Stomach (tissue), 9 donors: ENCODE measurements around the gene KIF11. TPM values are rescaled to one million over a fixed set of nuclear protein-coding genes. Genes with fewer than 3 reads are reported as not detected.

Experiments used
- DNase-seq, 2 donors: peaks; one replicate each; pipeline versions ENCODE4 v3.0.0 to v3.0.0-alpha.2; 2013 to 2019
- H3K27ac ChIP-seq, 5 donors: fragments of 200-600 bp in 4 of 5; sonication (generic) in 4 of 5; one replicate each; pipeline ENCODE4 v1.5.1; 2013 to 2019; ENCODE audit warnings: mild to moderate bottlenecking in 1 of 5, moderate library complexity in 1 of 5
- H3K27me3 ChIP-seq, 3 donors: fragments of 200-600 bp; sonication (generic); one replicate each; pipeline ENCODE4 v1.5.1; 2017 to 2019; ENCODE audit warnings: mixed run types in 1 of 3
- H3K36me3 ChIP-seq, 4 donors: fragments of 200-600 bp; sonication (generic); 1 replicate in 3 of 4; 2 replicates in 1 of 4; pipeline ENCODE4 v1.5.1; 2016 to 2019
- H3K4me1 ChIP-seq, 4 donors: fragments of 200-600 bp; sonication (generic); one replicate each; pipeline ENCODE4 v1.5.1; 2016 to 2019
- H3K4me3 ChIP-seq, 4 donors: fragments of 200-600 bp; sonication (generic) in 3 of 4; one replicate each; pipeline ENCODE4 v1.5.1; 2016 to 2019; ENCODE audit warnings: mild to moderate bottlenecking in 1 of 4
- H3K9me3 ChIP-seq, 4 donors: fragments of 200-600 bp; sonication (generic); one replicate each; pipeline ENCODE4 v1.5.1; 2016 to 2019
- EP300 ChIP-seq: sonication (generic); formaldehyde crosslinking; IDR thresholded peaks from one replicate; pipeline ENCODE4 v1.6.1; 2017; ENCODE audit warnings: antibody characterized with exemption
- POLR2A ChIP-seq, 4 donors: fragments of 450-650 bp; IDR thresholded peaks; one replicate each; pipeline ENCODE4 v1.6.1; 2016; ENCODE audit warnings: antibody characterized with exemption in 4 of 4, control low read depth in 2 of 4, mild to moderate bottlenecking in 1 of 4, moderate library complexity in 1 of 4
- POLR2AphosphoS5 ChIP-seq, 3 donors: sonication (generic); formaldehyde crosslinking; IDR thresholded peaks; one replicate each; pipeline ENCODE4 v1.6.1; 2016; ENCODE audit warnings: antibody characterized with exemption in 3 of 3
- WGBS, 5 donors: extraction: QIAGEN DNeasy Blood & Tissue Kit in 3 of 5; methylation state at CpG; one replicate each; pipeline versions ENCODE4 v1.1.5 to v1.1.7; 2013 to 2018; 5-methylcytosine and 5-hydroxymethylcytosine counted together
- intact Hi-C: fragments of 100-400 bp; cut with DNase I; formaldehyde crosslinking; loops from one replicate; pipeline ENCODE4 v1.15.1; 2023; ENCODE audit warnings: low total_unique reads
- polyA plus RNA-seq, 3 donors: library from polyadenylated mRNA; stranded (reverse); fragments of 200-250 nt; gene quantifications; one replicate each; pipeline ENCODE4 v1.2.3, GENCODE V29; 2013
- total RNA-seq, 5 donors: library from RNA; depleted of rRNA; stranded (reverse); fragments of >200 nt; gene quantifications; one replicate each; pipeline versions ENCODE4 v1.1.0 to v1.2.3, GENCODE V29; 2014 to 2016
- TF ChIP-seq, protein P1 (sequence below), 7 experiments: fragments of 450-650 bp in 4 of 7; fragments of 200-600 bp in 3 of 7; sonication (generic) in 3 of 7; IDR thresholded peaks; one replicate each; pipeline ENCODE4 v1.5.1; 2016 to 2019; ENCODE audit warnings: antibody characterized with exemption in 7 of 7, control low read depth in 2 of 7, mild to moderate bottlenecking in 1 of 7
- donor health status: healthy with polysubstance abuse.
- donor health status: Bipolar disorder and iron deficiency.
- donor health status: healthy.

Gene KIF11
- total and polyA plus RNA-seq, 8 donors, result 1.1 to 8.3 (median 2.5) TPM

GRCh38 chr10:92689663-92690210 is 96.8 kb downstream of the KIF11 start, which contains the start of gene HHEX:
Gene HHEX (plus strand): TSS chr10:92689955. CDS start chr10:92689987, 32 bp downstream.
- Histone ChIP-seq H3K27ac (peak within 1 kb of the TSS; percentile 82 to 94 (median 85)), H3K4me3 (peak within 1 kb of the TSS; percentile 62 to 88 (median 66)), H3K4me1 (peaks cover 0 to 44% (median 27%) of the 10 kb centered on the region in 4 donors), H3K36me3 (no peaks in the 10 kb centered on the region), H3K9me3 (peaks cover 0 to 6% (median 4%) of the 10 kb centered on the region in 4 donors), H3K27me3 (peaks cover 0 to 40% (median 22%) of the 10 kb centered on the region in 3 donors)
- TF ChIP-seq POLR2AphosphoS5 (IDR thresholded peaks at IDR 0.05) (peak in 1 of 3 donors; percentile 41), EP300 (no peak), POLR2A (IDR thresholded peaks at IDR 0.05) (no peak)
- TF ChIP-seq, protein P1, sequence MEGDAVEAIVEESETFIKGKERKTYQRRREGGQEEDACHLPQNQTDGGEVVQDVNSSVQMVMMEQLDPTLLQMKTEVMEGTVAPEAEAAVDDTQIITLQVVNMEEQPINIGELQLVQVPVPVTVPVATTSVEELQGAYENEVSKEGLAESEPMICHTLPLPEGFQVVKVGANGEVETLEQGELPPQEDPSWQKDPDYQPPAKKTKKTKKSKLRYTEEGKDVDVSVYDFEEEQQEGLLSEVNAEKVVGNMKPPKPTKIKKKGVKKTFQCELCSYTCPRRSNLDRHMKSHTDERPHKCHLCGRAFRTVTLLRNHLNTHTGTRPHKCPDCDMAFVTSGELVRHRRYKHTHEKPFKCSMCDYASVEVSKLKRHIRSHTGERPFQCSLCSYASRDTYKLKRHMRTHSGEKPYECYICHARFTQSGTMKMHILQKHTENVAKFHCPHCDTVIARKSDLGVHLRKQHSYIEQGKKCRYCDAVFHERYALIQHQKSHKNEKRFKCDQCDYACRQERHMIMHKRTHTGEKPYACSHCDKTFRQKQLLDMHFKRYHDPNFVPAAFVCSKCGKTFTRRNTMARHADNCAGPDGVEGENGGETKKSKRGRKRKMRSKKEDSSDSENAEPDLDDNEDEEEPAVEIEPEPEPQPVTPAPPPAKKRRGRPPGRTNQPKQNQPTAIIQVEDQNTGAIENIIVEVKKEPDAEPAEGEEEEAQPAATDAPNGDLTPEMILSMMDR (IDR thresholded peaks at IDR 0.05), result no peak
- 0 to 2% (median 1%) methylated on average over 5 to 79 of the region's 79 CpGs for WGBS, 5 donors
- intact Hi-C loops, result no loop called here
- peak; percentile 72 to 87 for DNase-seq

GRCh38 chr10:92690211-92690914 is 97.4 kb downstream of the KIF11 start:
- Histone ChIP-seq H3K4me3 (peak overlapping the region; percentile 62 to 88 (median 66)), H3K36me3 (no peaks in the 10 kb centered on the region), H3K4me1 (peaks cover 0 to 44% (median 27%) of the 10 kb centered on the region in 4 donors), H3K27ac (peak overlapping the region; percentile 82 to 94 (median 85)), H3K9me3 (peaks cover 0 to 4% (median 4%) of the 10 kb centered on the region in 4 donors), H3K27me3 (peaks cover 0 to 42% (median 22%) of the 10 kb centered on the region in 3 donors)
- DNase-seq, result peak; percentile 67 to 83
- WGBS, 5 donors, result 2 to 8% (median 4%) methylated on average over 50 to 73 of the region's 73 CpGs
- no peak for TF ChIP-seq EP300
- TF ChIP-seq POLR2AphosphoS5 (IDR thresholded peaks at IDR 0.05), result peak in 1 of 3 donors; percentile 9
- intact Hi-C loops, result no loop called here

GRCh38 chr10:92690915-92691590 is 98.1 kb downstream of the KIF11 start:
- WGBS, 5 donors, result 50 to 71% (median 66%) methylated on average over 30 of the region's 30 CpGs
- Histone ChIP-seq H3K9me3 (no peaks in the 10 kb centered on the region), H3K4me3 (peak overlapping the region; percentile 62 to 88 (median 66)), H3K27ac (peak overlapping the region; percentile 16 to 94 (median 83)), H3K27me3 (peaks cover 0 to 49% (median 29%) of the 10 kb centered on the region in 3 donors), H3K4me1 (peaks cover 0 to 49% (median 33%) of the 10 kb centered on the region in 4 donors), H3K36me3 (no peaks in the 10 kb centered on the region)
- TF ChIP-seq EP300 (no peak), POLR2AphosphoS5 (IDR thresholded peaks at IDR 0.05) (peak in 2 of 3 donors; percentile 18 to 33)
- intact Hi-C loops, result no loop called here
- no peak for DNase-seq

DNA sequence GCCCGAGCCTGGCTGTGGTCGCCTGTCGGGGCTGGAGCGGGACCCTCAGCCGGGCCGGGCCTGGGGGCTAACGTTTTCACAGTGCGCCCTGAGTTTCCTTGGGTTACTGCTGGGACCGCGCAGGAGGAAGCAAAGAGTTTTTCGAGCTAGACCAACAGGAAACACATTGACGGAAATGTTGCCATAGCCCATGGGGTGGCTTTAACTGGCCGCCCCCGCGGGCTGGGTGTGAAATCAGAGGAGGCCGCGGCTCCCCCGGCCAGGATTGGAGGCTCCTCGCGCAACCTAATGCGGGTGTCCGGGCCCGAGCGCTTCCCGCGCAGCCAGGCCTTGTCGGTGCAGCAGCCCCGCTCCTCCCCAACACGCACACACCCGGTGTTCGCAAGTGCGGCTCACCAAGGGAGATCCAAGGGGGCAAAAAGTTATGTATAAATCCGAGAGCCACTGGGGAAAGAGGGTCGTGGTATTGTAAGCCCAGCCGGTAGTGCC is 98.7 kb downstream of the KIF11 start:
- Histone ChIP-seq H3K36me3 (no peaks in the 10 kb centered on the region), H3K27me3 (peaks cover 0 to 55% (median 33%) of the 10 kb centered on the region in 3 donors), H3K4me3 (peak overlapping the region; percentile 14 to 88 (median 66)), H3K4me1 (peaks cover 0 to 53% (median 34%) of the 10 kb centered on the region in 4 donors), H3K9me3 (no peaks in the 10 kb centered on the region), H3K27ac (peak overlapping the region; percentile 8 to 94 (median 83))
- intact Hi-C loops, result no loop called here
- peak; percentile 33 to 62 for DNase-seq
- WGBS, 5 donors, result 47 to 64% (median 61%) methylated on average over 26 to 35 of the region's 35 CpGs
- TF ChIP-seq POLR2A (IDR thresholded peaks at IDR 0.05) (no peak), POLR2AphosphoS5 (IDR thresholded peaks at IDR 0.05) (peak in 2 of 3 donors; percentile 24 to 35)

DNA sequence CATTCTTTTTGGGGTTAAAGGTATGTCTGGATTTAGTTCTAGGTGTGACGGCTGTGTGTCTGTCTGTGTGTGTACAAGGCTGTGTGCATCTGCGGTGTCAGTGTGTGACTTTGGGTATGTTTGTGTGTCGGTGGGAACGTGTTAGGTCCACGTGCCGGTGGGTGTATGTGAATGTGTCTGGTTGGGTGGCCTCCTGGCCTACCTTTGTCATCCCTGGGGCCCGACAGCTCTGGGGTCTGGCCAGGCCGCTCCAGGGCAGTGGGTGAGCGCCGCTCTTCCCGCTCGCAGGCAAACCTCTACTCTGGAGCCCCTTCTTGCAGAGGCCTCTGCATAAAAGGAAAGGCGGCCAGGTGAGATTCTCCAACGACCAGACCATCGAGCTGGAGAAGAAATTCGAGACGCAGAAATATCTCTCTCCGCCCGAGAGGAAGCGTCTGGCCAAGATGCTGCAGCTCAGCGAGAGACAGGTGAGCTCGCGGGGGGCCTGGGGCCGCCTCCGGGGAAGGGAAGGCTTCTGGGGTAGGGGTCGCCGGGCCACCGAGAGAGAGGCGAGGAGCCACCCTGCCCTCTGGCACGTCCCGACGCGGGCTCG is 99.2 kb downstream of the KIF11 start:
- intact Hi-C loops, result no loop called here
- Histone ChIP-seq H3K4me3 (peak overlapping the region; percentile 14 to 88 (median 66)), H3K27ac (peak overlapping the region in 4 of 5 donors; percentile 82 to 94 (median 84)), H3K9me3 (no peaks in the 10 kb centered on the region), H3K4me1 (peaks cover 0 to 53% (median 36%) of the 10 kb centered on the region in 4 donors), H3K36me3 (no peaks in the 10 kb centered on the region), H3K27me3 (peaks cover 0 to 59% (median 33%) of the 10 kb centered on the region in 3 donors)
- TF ChIP-seq EP300, result no peak
- TF ChIP-seq, protein P1 (IDR thresholded peaks at IDR 0.05), result no peak
- no peak for TF ChIP-seq POLR2AphosphoS5 (IDR thresholded peaks at IDR 0.05)
- TF ChIP-seq POLR2A (IDR thresholded peaks at IDR 0.05), result no peak
- DNase-seq, result no peak
- WGBS, 5 donors, result 29 to 59% (median 44%) methylated on average over 29 to 34 of the region's 34 CpGs
